Heart right ventricle (tissue), 16 donors: ENCODE measurements around the gene CLSTN2. TPM values are rescaled to one million over a fixed set of nuclear protein-coding genes. Genes with fewer than 3 reads are reported as not detected.
A peak's percentile ranks its signal among the peaks of the same experiment; 100 is the strongest.

Experiments
- ATAC-seq, 8 donors: fragments of 200-7000 bp; cut with Tn5 transposase; one replicate each; pipeline ENCODE4 v1.9.1; 2020; ENCODE audit warnings: mild to moderate bottlenecking in 8 of 8, moderate library complexity in 8 of 8, moderate number of reproducible peaks in 1 of 8
- DNase-seq, 2 donors: peaks; one replicate each; pipeline ENCODE4 v3.0.0-alpha.2; 2020
- H3K27ac ChIP-seq, 10 donors: fragments of 200-600 bp; sonication (generic) in 2 of 10; one replicate each; pipeline versions ENCODE4 v1.5.0 to v1.8.0; 2020 to 2022; ENCODE audit warnings: mild to moderate bottlenecking in 3 of 10
- H3K27me3 ChIP-seq, 7 donors: fragments of 200-600 bp; one replicate each; pipeline ENCODE4 v1.8.0; 2021 to 2022; ENCODE audit warnings: mild to moderate bottlenecking in 2 of 7
- H3K36me3 ChIP-seq, 9 donors: fragments of 200-600 bp; sonication (generic) in 1 of 9; one replicate each; pipeline versions ENCODE4 v1.5.0 to v1.8.0; 2020 to 2022; ENCODE audit warnings: mild to moderate bottlenecking in 2 of 9
- H3K4me1 ChIP-seq, 9 donors: fragments of 200-600 bp; sonication (generic) in 1 of 9; one replicate each; pipeline versions ENCODE4 v1.5.0 to v1.8.0; 2020 to 2022; ENCODE audit warnings: mild to moderate bottlenecking in 4 of 9
- H3K4me3 ChIP-seq, 10 donors: fragments of 200-600 bp; sonication (generic) in 2 of 10; one replicate each; pipeline versions ENCODE4 v1.5.0 to v1.8.0; 2020 to 2022; ENCODE audit warnings: mild to moderate bottlenecking in 7 of 10, moderate library complexity in 2 of 10
- H3K9me3 ChIP-seq, 11 donors: fragments of 200-600 bp in 10 of 11; sonication (generic) in 2 of 11; one replicate each; pipeline versions ENCODE4 v1.5.0 to v1.8.0; 2013 to 2022; ENCODE audit warnings: mild to moderate bottlenecking in 2 of 11, control low read depth in 1 of 11, moderate library complexity in 1 of 11
- WGBS, 2 donors: extraction: QIAGEN DNeasy Blood & Tissue Kit; methylation state at CpG; one replicate each; pipeline ENCODE4 v1.1.7; 2013; ENCODE audit warnings: inconsistent platforms in 1 of 2; 5-methylcytosine and 5-hydroxymethylcytosine counted together
- intact Hi-C, 10 donors: fragments of 100-400 bp; cut with DNase I; formaldehyde crosslinking; loops; one replicate each; pipeline versions ENCODE4 v1.11.1 to v1.14.2; 2022
- polyA plus RNA-seq, 2 donors: library from polyadenylated mRNA; stranded (reverse); fragments of 200-250 nt; gene quantifications; one replicate each; pipeline ENCODE4 v1.2.3, GENCODE V29; 2013
- total RNA-seq, 10 donors: library from RNA; stranded (reverse); fragmentation: NEBNext Ultra II Directional in 3 of 10; extraction: Animal tissue kit (Norgen Biotek cat#: 25700) in 3 of 10; gene quantifications; one replicate each; pipeline versions ENCODE4 v1.2.1 to v1.2.4, GENCODE V29; 2021 to 2023
- TF ChIP-seq, protein P1 (sequence below), 9 donors: fragments of 200-600 bp; sonication (generic) in 2 of 9; IDR thresholded peaks; one replicate each; pipeline versions ENCODE4 v1.5.0 to v1.8.0; 2021 to 2022; ENCODE audit warnings: antibody characterized with exemption in 9 of 9, mild to moderate bottlenecking in 5 of 9, moderate library complexity in 1 of 9
- donor health status: Arrhythmogenic right ventricular cardiomyopathy.
- donor health status: ischemic (EF 13 %, LVEDD 7.1; RV severe dilation, severe dysfunction).
- donor health status: healthy with polysubstance abuse.
- donor health status: DM: no; HTN: yes; CAD: no.
- donor health status: DM: no; HTN: no; CAD: no.
- donor health status: ischemic (EF 25% LVEDD 6.9; RV normal size, moderate dysfunction).
- donor health status: ischemic (EF 25% LVEDD 5.7; RV mildly dilated, moderate dysfunction).
- donor health status: healthy.
- donor health status: DM: yes; HTN: yes; CAD: no.
- donor health status: Ischemic cardiomyopathy.
- donor health status: ischemic (EF 35%, LVEDD 5.7; RV mildly dilated, moderate dysfunction).
- donor health status: nonischemic (EF 11% LVEDD 7.7; RV severe dilation, severe dysfunction).
- donor health status: DM: yes; HTN: yes; CAD: no.
- donor health status: PGD.
- donor health status: ischemic (EF 29% LVEDD 5.4; RV normal size, mild dysfunction).
- donor health status: nonischemic (EF 23%, LVEDD 6.1; RV moderate dilation, normal function).

CLSTN2 gene
- total and polyA plus RNA-seq, 12 donors = 0.57 to 10.7 (median 4.4) TPM

DNA sequence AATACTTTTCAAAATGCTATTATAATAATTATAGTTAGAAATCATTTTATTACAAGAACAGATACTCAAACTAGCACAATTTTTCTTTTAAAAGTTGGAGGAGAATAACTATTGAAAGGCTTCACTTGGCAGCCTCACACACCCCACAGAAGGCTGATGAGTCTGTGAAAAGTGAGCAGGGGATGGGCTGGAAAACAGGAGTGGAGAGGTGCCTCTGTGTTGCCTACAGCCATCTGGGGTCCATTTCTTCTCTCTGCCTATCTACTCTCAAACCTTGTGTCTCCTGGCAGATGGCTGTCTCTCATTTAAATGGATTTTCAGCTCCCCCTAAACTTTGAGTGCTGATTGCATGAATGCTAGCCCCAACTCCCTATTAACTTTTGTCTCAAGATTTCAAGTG lies 230.8 kb downstream of the CLSTN2 start:
- TF ChIP-seq, protein P1, sequence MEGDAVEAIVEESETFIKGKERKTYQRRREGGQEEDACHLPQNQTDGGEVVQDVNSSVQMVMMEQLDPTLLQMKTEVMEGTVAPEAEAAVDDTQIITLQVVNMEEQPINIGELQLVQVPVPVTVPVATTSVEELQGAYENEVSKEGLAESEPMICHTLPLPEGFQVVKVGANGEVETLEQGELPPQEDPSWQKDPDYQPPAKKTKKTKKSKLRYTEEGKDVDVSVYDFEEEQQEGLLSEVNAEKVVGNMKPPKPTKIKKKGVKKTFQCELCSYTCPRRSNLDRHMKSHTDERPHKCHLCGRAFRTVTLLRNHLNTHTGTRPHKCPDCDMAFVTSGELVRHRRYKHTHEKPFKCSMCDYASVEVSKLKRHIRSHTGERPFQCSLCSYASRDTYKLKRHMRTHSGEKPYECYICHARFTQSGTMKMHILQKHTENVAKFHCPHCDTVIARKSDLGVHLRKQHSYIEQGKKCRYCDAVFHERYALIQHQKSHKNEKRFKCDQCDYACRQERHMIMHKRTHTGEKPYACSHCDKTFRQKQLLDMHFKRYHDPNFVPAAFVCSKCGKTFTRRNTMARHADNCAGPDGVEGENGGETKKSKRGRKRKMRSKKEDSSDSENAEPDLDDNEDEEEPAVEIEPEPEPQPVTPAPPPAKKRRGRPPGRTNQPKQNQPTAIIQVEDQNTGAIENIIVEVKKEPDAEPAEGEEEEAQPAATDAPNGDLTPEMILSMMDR (IDR thresholded peaks at IDR 0.05) = no peak
- no peak for ATAC-seq
- Histone ChIP-seq H3K27ac (no peak overlapping the region), H3K4me1 (peaks cover 0 to 6% (median 0%) of the 10 kb centered on the region in 9 donors), H3K4me3 (no peak overlapping the region), H3K36me3 (no peaks in the 10 kb centered on the region), H3K9me3 (peaks cover 0 to 5% (median 0%) of the 10 kb centered on the region in 11 donors), H3K27me3 (no peaks in the 10 kb centered on the region)
- no peak for DNase-seq
- intact Hi-C loops = no loop called here

DNA sequence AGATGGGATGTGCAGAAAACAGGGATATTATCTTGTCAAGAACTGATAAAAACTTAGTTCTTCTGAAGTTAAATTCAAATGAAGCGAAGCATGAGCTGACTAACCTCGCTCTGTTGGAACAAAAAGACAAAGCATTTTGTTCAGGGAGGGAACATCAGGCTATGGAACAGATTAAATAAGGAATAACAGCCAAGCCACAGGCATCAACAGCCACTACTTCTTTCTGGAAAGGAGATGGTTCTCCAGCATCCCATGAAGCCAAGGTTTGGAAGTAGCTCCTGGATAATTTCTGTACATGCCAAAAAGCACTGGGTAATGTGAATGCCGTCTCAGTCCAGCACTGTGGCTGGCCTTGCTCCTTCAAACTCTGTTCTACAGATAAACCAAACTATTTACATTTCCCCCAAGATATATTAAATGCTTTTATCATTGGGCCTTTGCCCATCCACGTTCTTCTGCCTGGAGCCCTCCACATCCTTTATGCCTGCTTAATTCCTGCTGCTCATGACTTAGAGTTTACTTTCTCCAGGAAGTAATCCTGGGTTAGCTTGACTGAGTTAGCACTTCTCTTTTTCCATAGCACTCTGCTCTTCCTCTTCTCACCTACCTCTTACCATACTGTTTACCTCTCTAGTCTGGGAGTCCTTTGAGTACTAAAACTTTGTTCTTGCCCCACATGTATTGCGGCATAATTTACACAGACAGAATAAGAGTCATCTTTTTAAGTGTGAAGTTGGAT lies 232.0 kb downstream of the CLSTN2 start:
- Histone ChIP-seq H3K27me3 (no peaks in the 10 kb centered on the region), H3K27ac (no peak overlapping the region), H3K36me3 (no peaks in the 10 kb centered on the region), H3K4me3 (no peak overlapping the region), H3K4me1 (peaks cover 0 to 6% (median 0%) of the 10 kb centered on the region in 9 donors), H3K9me3 (peaks cover 0 to 5% (median 0%) of the 10 kb centered on the region in 11 donors)
- peak in 1 of 8 donors; percentile 31 for ATAC-seq
- 68 to 70% methylated on average over 5 of the region's 5 CpGs for WGBS, 2 donors
- intact Hi-C loops = no loop called here
- no peak for DNase-seq
- TF ChIP-seq, protein P1 (IDR thresholded peaks at IDR 0.05) = no peak

DNA sequence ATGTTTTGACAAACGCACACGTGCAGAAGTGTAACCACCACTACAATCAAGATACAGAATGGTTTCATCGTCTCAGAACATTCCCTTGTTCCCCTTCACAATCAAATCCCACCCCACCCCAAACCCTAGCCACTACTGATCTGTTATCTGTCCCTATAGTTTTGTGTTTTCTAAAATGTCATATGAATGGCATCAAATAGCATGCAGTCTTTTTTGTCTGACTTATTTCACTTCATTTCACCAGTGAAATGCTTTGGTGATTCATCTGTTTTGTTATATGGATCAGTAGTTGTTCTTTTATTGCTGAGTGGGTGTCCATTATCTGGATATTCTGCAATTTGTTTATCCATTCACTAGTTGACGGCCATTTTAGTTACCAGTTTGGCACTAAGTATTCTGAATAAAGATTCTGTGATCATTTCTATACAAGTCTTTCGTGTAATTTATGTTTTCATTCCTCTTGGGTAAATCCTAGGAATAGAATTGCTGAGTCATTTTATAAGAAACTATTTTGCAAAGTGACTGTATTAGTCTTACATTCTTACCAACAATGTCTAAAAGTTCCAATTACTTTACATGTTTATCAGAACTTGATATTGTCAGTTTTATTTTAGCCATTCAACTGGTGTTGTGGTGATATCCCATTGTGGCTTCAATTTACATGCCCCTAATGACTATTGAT lies 232.8 kb downstream of the CLSTN2 start:
- ATAC-seq (no peak), DNase-seq (no peak)
- TF ChIP-seq, protein P1 (IDR thresholded peaks at IDR 0.05) = no peak
- no peak overlapping the region for H3K27ac ChIP-seq
- peaks cover 0 to 6% (median 0%) of the 10 kb centered on the region in 9 donors for H3K4me1 ChIP-seq
- WGBS, 2 donors = 80 to 86% methylated on average over 5 of the region's 5 CpGs
- no peak overlapping the region for H3K4me3 ChIP-seq
- no peaks in the 10 kb centered on the region for H3K27me3 ChIP-seq
- intact Hi-C loops = no loop called here
- peaks cover 0 to 5% (median 0%) of the 10 kb centered on the region in 11 donors for H3K9me3 ChIP-seq
- H3K36me3 ChIP-seq = no peaks in the 10 kb centered on the region

DNA sequence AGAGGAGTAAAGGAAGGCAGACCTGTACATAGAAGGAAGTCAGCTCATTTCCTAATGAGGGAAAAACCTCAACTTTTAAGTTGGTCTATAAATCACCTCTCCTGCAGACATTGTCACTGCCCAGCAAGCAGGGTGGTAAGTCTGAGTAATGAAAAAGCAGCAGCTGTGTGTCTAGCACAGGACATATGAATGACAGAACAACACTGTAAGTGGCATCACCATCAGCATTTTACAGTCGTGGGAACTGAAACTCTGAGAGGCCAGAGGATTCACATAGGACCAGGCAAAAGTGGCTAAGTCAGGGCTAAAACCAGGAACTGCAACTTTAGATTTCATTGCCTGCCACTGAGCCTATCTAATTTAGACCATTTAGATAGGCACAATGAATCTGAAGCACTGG lies 235.6 kb downstream of the CLSTN2 start:
- Histone ChIP-seq H3K9me3 (peaks cover 0 to 5% (median 0%) of the 10 kb centered on the region in 11 donors), H3K27ac (no peak overlapping the region), H3K36me3 (no peaks in the 10 kb centered on the region), H3K4me3 (no peak overlapping the region), H3K4me1 (peaks cover 0 to 6% (median 0%) of the 10 kb centered on the region in 9 donors), H3K27me3 (no peaks in the 10 kb centered on the region)
- intact Hi-C loops = no loop called here
- WGBS, 2 donors = 64 to 81% methylated on average over 1 of the region's 1 CpG
- DNase-seq (no peak), ATAC-seq (no peak)
- TF ChIP-seq, protein P1 (IDR thresholded peaks at IDR 0.05) = no peak
